ENCODE data around the gene HES4. TPM values are rescaled to one million over a fixed set of nuclear protein-coding genes. Genes with fewer than 3 reads are reported as not detected.
A peak's percentile ranks its signal among the peaks of the same experiment; 100 is the strongest.

The HES4 gene
- total and polyA plus RNA-seq, 10 of the 15 experiments (the other 5 are each of a cell fraction or from before 2014, with no cell fraction given): 0.44 to 1.7 (median 0.85) TPM; not detected in 5

DNA sequence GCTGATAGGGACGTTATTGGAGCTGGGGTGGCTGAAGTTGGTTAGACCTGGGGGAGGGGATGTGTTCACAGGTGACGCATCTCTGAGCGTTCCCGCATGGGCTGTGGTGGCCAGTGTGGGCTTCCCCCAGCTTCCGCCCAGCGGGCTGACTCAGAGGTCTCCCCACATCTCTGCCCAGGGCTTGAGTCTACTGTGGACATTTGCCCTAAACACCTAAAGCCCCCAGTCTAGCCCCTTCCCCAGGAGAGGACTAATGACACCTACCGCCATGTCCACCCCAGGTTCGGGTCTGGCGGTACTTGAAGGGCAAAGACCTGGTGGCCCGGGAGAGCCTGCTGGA, 22.0 kb upstream of the HES4 start:
- WGBS (ENCODE audit: insufficient coverage, insufficient replicate concordance, low lambda C conversion rate, missing lambda C conversion rate): 75% methylated on average over 10 of the region's 10 CpGs
- POLR2A ChIA-PET: interaction anchor here (0.6 to 1.8 kb wide), 6 partner anchors 11 to 178 kb away, joined by 3 to 6 read pairs (median 4); no protein-coding TSS in a partner anchor
- no peaks in the 10 kb centered on the region for H3K9me3 ChIP-seq (replicated peaks; ENCODE audit: control insufficient read depth, insufficient read depth, low read length)
- no peaks in the 10 kb centered on the region for H4K20me1 ChIP-seq (ENCODE audit: control insufficient read depth, insufficient read depth)
- intact Hi-C loops (cut with micrococcal nuclease; ENCODE audit: unreplicated experiment) (no loop called here), in situ Hi-C loops (cut with MboI) (loop anchor here (5.0 kb wide), 1 partner anchor 40 kb away; no protein-coding TSS in a partner anchor)
- H2AFZ ChIP-seq (ENCODE audit: control insufficient read depth, low read depth, low read length): no peak overlapping the region
- DNase-seq (ENCODE audit: low read depth, low spot score): no peak
- no peaks in the 10 kb centered on the region for H3K27me3 ChIP-seq (replicated peaks in 1 of 2; ENCODE audit: control insufficient read depth in 2 of 2, insufficient read depth in 2 of 2, low read length in 1 of 2)
- BruUV-seq (replicated peaks): no TSS peak
- RAD21 ChIA-PET (ENCODE audit: unreplicated experiment): interaction anchor here (0.6 to 1.4 kb wide), 2 partner anchors 39 to 1089 kb away, joined by 3 read pairs; no protein-coding TSS in a partner anchor
- H3K27ac ChIP-seq (ENCODE audit: control insufficient read depth, insufficient read depth): no peak overlapping the region
- CTCF ChIA-PET: interaction anchor here (2.1 to 2.4 kb wide), 2 partner anchors 10 to 37 kb away, joined by 9 to 17 read pairs; no protein-coding TSS in a partner anchor
- peak overlapping the region; percentile 70; the same call in 1 of the 2 replicates for H3K4me3 ChIP-seq
- peaks cover 2% of the 10 kb centered on the region; the same call in 1 of the 2 replicates for H3K79me2 ChIP-seq (ENCODE audit: control insufficient read depth, insufficient read depth, low read length)
- peaks cover 7% of the 10 kb centered on the region for H3K4me1 ChIP-seq (ENCODE audit: control insufficient read depth, insufficient read depth, low read length)
- FAIRE-seq: no peak
- SMC1A ChIA-PET (ENCODE audit: uncharacterized antibody, unreplicated experiment): interaction anchor here (1.1 to 1.7 kb wide), 2 partner anchors 10 to 36 kb away, joined by 3 to 10 read pairs; no protein-coding TSS in a partner anchor
- TF ChIP-seq RCOR1 (conservative IDR thresholded peaks at IDR 0.05; ENCODE audit: low read depth, low read length) (no peak), EZH2 (IDR thresholded peaks at IDR 0.05; ENCODE audit: borderline replicate concordance, control insufficient read depth, low read depth, low read length) (no peak), CREM (IDR thresholded peaks at IDR 0.05; ENCODE audit: low read depth) (no peak), BMI1 (IDR thresholded peaks at IDR 0.05; ENCODE audit: borderline replicate concordance) (no peak), PML (IDR thresholded peaks at IDR 0.05; ENCODE audit: low read length) (no peak), ZNF622 (IDR thresholded peaks at IDR 0.05) (no peak)
- TF ChIP-seq, protein P1, sequence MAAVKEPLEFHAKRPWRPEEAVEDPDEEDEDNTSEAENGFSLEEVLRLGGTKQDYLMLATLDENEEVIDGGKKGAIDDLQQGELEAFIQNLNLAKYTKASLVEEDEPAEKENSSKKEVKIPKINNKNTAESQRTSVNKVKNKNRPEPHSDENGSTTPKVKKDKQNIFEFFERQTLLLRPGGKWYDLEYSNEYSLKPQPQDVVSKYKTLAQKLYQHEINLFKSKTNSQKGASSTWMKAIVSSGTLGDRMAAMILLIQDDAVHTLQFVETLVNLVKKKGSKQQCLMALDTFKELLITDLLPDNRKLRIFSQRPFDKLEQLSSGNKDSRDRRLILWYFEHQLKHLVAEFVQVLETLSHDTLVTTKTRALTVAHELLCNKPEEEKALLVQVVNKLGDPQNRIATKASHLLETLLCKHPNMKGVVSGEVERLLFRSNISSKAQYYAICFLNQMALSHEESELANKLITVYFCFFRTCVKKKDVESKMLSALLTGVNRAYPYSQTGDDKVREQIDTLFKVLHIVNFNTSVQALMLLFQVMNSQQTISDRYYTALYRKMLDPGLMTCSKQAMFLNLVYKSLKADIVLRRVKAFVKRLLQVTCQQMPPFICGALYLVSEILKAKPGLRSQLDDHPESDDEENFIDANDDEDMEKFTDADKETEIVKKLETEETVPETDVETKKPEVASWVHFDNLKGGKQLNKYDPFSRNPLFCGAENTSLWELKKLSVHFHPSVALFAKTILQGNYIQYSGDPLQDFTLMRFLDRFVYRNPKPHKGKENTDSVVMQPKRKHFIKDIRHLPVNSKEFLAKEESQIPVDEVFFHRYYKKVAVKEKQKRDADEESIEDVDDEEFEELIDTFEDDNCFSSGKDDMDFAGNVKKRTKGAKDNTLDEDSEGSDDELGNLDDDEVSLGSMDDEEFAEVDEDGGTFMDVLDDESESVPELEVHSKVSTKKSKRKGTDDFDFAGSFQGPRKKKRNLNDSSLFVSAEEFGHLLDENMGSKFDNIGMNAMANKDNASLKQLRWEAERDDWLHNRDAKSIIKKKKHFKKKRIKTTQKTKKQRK (IDR thresholded peaks at IDR 0.05; ENCODE audit: low read depth, low read length): no peak
- TF ChIP-seq, protein P2, sequence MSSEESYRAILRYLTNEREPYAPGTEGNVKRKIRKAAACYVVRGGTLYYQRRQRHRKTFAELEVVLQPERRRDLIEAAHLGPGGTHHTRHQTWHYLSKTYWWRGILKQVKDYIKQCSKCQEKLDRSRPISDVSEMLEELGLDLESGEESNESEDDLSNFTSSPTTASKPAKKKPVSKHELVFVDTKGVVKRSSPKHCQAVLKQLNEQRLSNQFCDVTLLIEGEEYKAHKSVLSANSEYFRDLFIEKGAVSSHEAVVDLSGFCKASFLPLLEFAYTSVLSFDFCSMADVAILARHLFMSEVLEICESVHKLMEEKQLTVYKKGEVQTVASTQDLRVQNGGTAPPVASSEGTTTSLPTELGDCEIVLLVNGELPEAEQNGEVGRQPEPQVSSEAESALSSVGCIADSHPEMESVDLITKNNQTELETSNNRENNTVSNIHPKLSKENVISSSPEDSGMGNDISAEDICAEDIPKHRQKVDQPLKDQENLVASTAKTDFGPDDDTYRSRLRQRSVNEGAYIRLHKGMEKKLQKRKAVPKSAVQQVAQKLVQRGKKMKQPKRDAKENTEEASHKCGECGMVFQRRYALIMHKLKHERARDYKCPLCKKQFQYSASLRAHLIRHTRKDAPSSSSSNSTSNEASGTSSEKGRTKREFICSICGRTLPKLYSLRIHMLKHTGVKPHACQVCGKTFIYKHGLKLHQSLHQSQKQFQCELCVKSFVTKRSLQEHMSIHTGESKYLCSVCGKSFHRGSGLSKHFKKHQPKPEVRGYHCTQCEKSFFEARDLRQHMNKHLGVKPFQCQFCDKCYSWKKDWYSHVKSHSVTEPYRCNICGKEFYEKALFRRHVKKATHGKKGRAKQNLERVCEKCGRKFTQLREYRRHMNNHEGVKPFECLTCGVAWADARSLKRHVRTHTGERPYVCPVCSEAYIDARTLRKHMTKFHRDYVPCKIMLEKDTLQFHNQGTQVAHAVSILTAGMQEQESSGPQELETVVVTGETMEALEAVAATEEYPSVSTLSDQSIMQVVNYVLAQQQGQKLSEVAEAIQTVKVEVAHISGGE (CRISPR knock-in tag; IDR thresholded peaks at IDR 0.05): no peak
- TF ChIP-seq, protein P3, sequence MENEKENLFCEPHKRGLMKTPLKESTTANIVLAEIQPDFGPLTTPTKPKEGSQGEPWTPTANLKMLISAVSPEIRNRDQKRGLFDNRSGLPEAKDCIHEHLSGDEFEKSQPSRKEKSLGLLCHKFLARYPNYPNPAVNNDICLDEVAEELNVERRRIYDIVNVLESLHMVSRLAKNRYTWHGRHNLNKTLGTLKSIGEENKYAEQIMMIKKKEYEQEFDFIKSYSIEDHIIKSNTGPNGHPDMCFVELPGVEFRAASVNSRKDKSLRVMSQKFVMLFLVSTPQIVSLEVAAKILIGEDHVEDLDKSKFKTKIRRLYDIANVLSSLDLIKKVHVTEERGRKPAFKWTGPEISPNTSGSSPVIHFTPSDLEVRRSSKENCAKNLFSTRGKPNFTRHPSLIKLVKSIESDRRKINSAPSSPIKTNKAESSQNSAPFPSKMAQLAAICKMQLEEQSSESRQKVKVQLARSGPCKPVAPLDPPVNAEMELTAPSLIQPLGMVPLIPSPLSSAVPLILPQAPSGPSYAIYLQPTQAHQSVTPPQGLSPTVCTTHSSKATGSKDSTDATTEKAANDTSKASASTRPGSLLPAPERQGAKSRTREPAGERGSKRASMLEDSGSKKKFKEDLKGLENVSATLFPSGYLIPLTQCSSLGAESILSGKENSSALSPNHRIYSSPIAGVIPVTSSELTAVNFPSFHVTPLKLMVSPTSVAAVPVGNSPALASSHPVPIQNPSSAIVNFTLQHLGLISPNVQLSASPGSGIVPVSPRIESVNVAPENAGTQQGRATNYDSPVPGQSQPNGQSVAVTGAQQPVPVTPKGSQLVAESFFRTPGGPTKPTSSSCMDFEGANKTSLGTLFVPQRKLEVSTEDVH (IDR thresholded peaks at IDR 0.05; ENCODE audit: low read depth, partially characterized antibody): no peak
- no peak for ATAC-seq
- no peak overlapping the region for H3K9ac ChIP-seq (ENCODE audit: control insufficient read depth, insufficient read depth, low read length)
- no peaks in the 10 kb centered on the region for H3K36me3 ChIP-seq (ENCODE audit: control insufficient read depth in 2 of 2, insufficient read depth in 2 of 2, low read length in 1 of 2)
- H3K4me2 ChIP-seq (ENCODE audit: control insufficient read depth, insufficient read depth): 0 out of 2 replicates have a peak overlapping the region, but pooled peaks have one; percentile 77

Measured in GM12878 (cell line).